IPS-15b (cell line): Measurements from ENCODE around the gene SLC25A21.

ENCODE experiments used
- H3K27me3 ChIP-seq: one replicate; pipeline ENCODE4 v1.6.1; 2013; ENCODE audit warnings: low read length; ENCODE audit not compliant: control insufficient read depth, insufficient read depth
- H3K36me3 ChIP-seq: one replicate; pipeline ENCODE4 v1.6.1; 2013; ENCODE audit warnings: low read length; ENCODE audit not compliant: control insufficient read depth, insufficient read depth
- H3K4me1 ChIP-seq: one replicate; pipeline ENCODE4 v1.6.1; 2013; ENCODE audit warnings: mild to moderate bottlenecking, low read length; ENCODE audit not compliant: control insufficient read depth, insufficient read depth
- H3K4me3 ChIP-seq: one replicate; pipeline ENCODE4 v1.5.1; 2013; ENCODE audit warnings: low read depth, low read length
- H3K9ac ChIP-seq: one replicate; pipeline ENCODE4 v1.6.1; 2013; ENCODE audit warnings: low read depth, mild to moderate bottlenecking, low read length
- H3K9me3 ChIP-seq: one replicate; pipeline ENCODE4 v1.6.1; 2013; ENCODE audit warnings: mild to moderate bottlenecking, low read length; ENCODE audit not compliant: control insufficient read depth, insufficient read depth

SLC25A21 gene

GRCh38 chr14:36942522-36943245 lies 229.7 kb downstream of the SLC25A21 start:
- no peaks in the 10 kb centered on the region for H3K4me1 ChIP-seq
- no peaks in the 10 kb centered on the region for H3K27me3 ChIP-seq
- H3K9ac ChIP-seq: no peak overlapping the region

GRCh38 chr14:36941783-36942521 lies 230.5 kb downstream of the SLC25A21 start:
- Histone ChIP-seq H3K9me3 (no peaks in the 10 kb centered on the region), H3K27me3 (no peaks in the 10 kb centered on the region), H3K9ac (no peak overlapping the region), H3K4me1 (no peaks in the 10 kb centered on the region), H3K36me3 (no peaks in the 10 kb centered on the region), H3K4me3 (no peak overlapping the region)

More at GRCh38 chr14:36942522-36943245, 229.7 kb downstream of the SLC25A21 start:
- H3K36me3 ChIP-seq: no peaks in the 10 kb centered on the region
- no peak overlapping the region for H3K4me3 ChIP-seq
- H3K9me3 ChIP-seq: no peaks in the 10 kb centered on the region

GRCh38 chr14:36940476-36940875 lies 231.9 kb downstream of the SLC25A21 start:
- Histone ChIP-seq H3K4me3 (no peak overlapping the region), H3K27me3 (no peaks in the 10 kb centered on the region), H3K9ac (no peak overlapping the region), H3K4me1 (no peaks in the 10 kb centered on the region), H3K36me3 (no peaks in the 10 kb centered on the region), H3K9me3 (no peaks in the 10 kb centered on the region)

GRCh38 chr14:36939265-36939664 lies 233.1 kb downstream of the SLC25A21 start:
- Histone ChIP-seq H3K36me3 (no peaks in the 10 kb centered on the region), H3K9me3 (no peaks in the 10 kb centered on the region), H3K4me1 (no peaks in the 10 kb centered on the region), H3K4me3 (no peak overlapping the region), H3K27me3 (no peaks in the 10 kb centered on the region), H3K9ac (no peak overlapping the region)

GRCh38 chr14:36938678-36939077 lies 233.7 kb downstream of the SLC25A21 start:
- Histone ChIP-seq H3K36me3 (no peaks in the 10 kb centered on the region), H3K4me1 (no peaks in the 10 kb centered on the region), H3K27me3 (no peaks in the 10 kb centered on the region)

GRCh38 chr14:36935976-36936678 lies 236.3 kb downstream of the SLC25A21 start:
- no peaks in the 10 kb centered on the region for H3K9me3 ChIP-seq

More at GRCh38 chr14:36938678-36939077, 233.7 kb downstream of the SLC25A21 start:
- Histone ChIP-seq H3K4me3 (no peak overlapping the region), H3K9me3 (no peaks in the 10 kb centered on the region), H3K9ac (no peak overlapping the region)

GRCh38 chr14:36934304-36934703 lies 238.1 kb downstream of the SLC25A21 start:
- Histone ChIP-seq H3K27me3 (no peaks in the 10 kb centered on the region), H3K4me1 (peaks cover 2% of the 10 kb centered on the region), H3K36me3 (no peaks in the 10 kb centered on the region), H3K9ac (no peak overlapping the region), H3K9me3 (no peaks in the 10 kb centered on the region), H3K4me3 (no peak overlapping the region)

More at GRCh38 chr14:36935976-36936678, 236.3 kb downstream of the SLC25A21 start:
- Histone ChIP-seq H3K27me3 (no peaks in the 10 kb centered on the region), H3K36me3 (no peaks in the 10 kb centered on the region), H3K4me3 (no peak overlapping the region), H3K4me1 (peaks cover 2% of the 10 kb centered on the region), H3K9ac (no peak overlapping the region)

GRCh38 chr14:36931791-36932190 lies 240.6 kb downstream of the SLC25A21 start:
- Histone ChIP-seq H3K36me3 (no peaks in the 10 kb centered on the region), H3K9me3 (no peaks in the 10 kb centered on the region), H3K27me3 (no peaks in the 10 kb centered on the region), H3K4me1 (peaks cover 2% of the 10 kb centered on the region), H3K4me3 (no peak overlapping the region), H3K9ac (no peak overlapping the region)

GRCh38 chr14:36928432-36928831 lies 244.0 kb downstream of the SLC25A21 start:
- H3K9ac ChIP-seq: no peak overlapping the region
- H3K9me3 ChIP-seq: no peaks in the 10 kb centered on the region
- H3K4me3 ChIP-seq: no peak overlapping the region
- H3K27me3 ChIP-seq: no peaks in the 10 kb centered on the region
- peaks cover 2% of the 10 kb centered on the region for H3K4me1 ChIP-seq
- no peaks in the 10 kb centered on the region for H3K36me3 ChIP-seq

GRCh38 chr14:36925094-36925493 lies 247.3 kb downstream of the SLC25A21 start:
- Histone ChIP-seq H3K4me1 (no peaks in the 10 kb centered on the region), H3K36me3 (no peaks in the 10 kb centered on the region)

GRCh38 chr14:36916668-36917067 lies 255.7 kb downstream of the SLC25A21 start:
- H3K4me3 ChIP-seq: no peak overlapping the region
- no peaks in the 10 kb centered on the region for H3K4me1 ChIP-seq
- H3K9me3 ChIP-seq: no peaks in the 10 kb centered on the region
- H3K36me3 ChIP-seq: no peaks in the 10 kb centered on the region
- no peaks in the 10 kb centered on the region for H3K27me3 ChIP-seq
- no peak overlapping the region for H3K9ac ChIP-seq

More at GRCh38 chr14:36925094-36925493, 247.3 kb downstream of the SLC25A21 start:
- no peaks in the 10 kb centered on the region for H3K27me3 ChIP-seq
- H3K9me3 ChIP-seq: no peaks in the 10 kb centered on the region
- no peak overlapping the region for H3K4me3 ChIP-seq
- H3K9ac ChIP-seq: no peak overlapping the region
